ENCODE results near the gene REST.

The REST gene

GRCh38 chr4:56907489-56908205 is at the start of gene REST:
REST (plus strand) TSS chr4:56907900; CDS start chr4:56910639, 2,739 bp downstream.
- no peak for TF ChIP-seq CTCF (IDR thresholded peaks at IDR 0.05)

- TF ChIP-seq CTCF (IDR thresholded peaks at IDR 0.05), result no peak
Measured at GRCh38 chr4:56859841-56860240, 47.9 kb upstream of the REST start.

GRCh38 chr4:56860781-56861180 is 46.9 kb upstream of the REST start:
- no peak for TF ChIP-seq CTCF (IDR thresholded peaks at IDR 0.05)

GRCh38 chr4:56861360-56861759 is 46.3 kb upstream of the REST start:
- TF ChIP-seq CTCF (IDR thresholded peaks at IDR 0.05), result no peak

- no peak for TF ChIP-seq CTCF (IDR thresholded peaks at IDR 0.05)
Measured at GRCh38 chr4:56863441-56864139, 44.1 kb upstream of the REST start.

GRCh38 chr4:56870946-56871345 is 36.8 kb upstream of the REST start:
- no peak for TF ChIP-seq CTCF (IDR thresholded peaks at IDR 0.05)

GRCh38 chr4:56871371-56871866 is 36.3 kb upstream of the REST start:
- TF ChIP-seq CTCF (IDR thresholded peaks at IDR 0.05), result no peak
